PC-9 (cell line): ENCODE results near the gene ELOVL5. TPM values are rescaled to one million over a fixed set of nuclear protein-coding genes. Genes with fewer than 3 reads are reported as not detected.
A peak's percentile ranks its signal among the peaks of the same experiment; 100 is the strongest.

Source experiments
- BruUV-seq: library from RNA; stranded (reverse); fragments of 400-500 nt; replicated peaks from 2 replicates; lab custom pipeline; 2021; lab: Mats Ljungman, UMichigan
- CTCF ChIA-PET: fragments of 300-600 bp; sonication (Branson Sonifier 250); formaldehyde crosslinking; loops from one replicate; lab custom pipeline; 2022; ENCODE audit warnings: antibody characterized with exemption; lab: Charles Lee
- POLR2A ChIA-PET: fragments of 300-600 bp; sonication (Branson Sonifier 250); formaldehyde crosslinking; loops from one replicate; lab custom pipeline; 2022; ENCODE audit warnings: antibody characterized with exemption; ENCODE audit not compliant: unreplicated experiment; lab: Charles Lee
- DNase-seq, 2 experiments: peaks; one replicate each; pipeline versions ENCODE4 v3.0.0 to v3.0.0-alpha.2; 2015 to 2022; ENCODE audit warnings: mixed read lengths in 1 of 2
- H2AFZ ChIP-seq: fragments of 200-600 bp; sonication (generic); 2 replicates; pipeline ENCODE4 v1.8.1; 2017; ENCODE audit warnings: antibody characterized with exemption
- H3F3A ChIP-seq: fragments of 200-600 bp; sonication (generic); 2 replicates; pipeline ENCODE4 v1.8.1; 2017; ENCODE audit warnings: antibody characterized with exemption, mild to moderate bottlenecking, low read depth; ENCODE audit not compliant: insufficient read depth
- H3K27ac ChIP-seq: fragments of 200-600 bp; sonication (generic); 2 replicates; pipeline ENCODE4 v1.6.1; 2016; ENCODE audit warnings: mixed run types
- H3K27me3 ChIP-seq: fragments of 200-600 bp; sonication (generic); 2 replicates; pipeline ENCODE4 v1.6.1; 2016; ENCODE audit warnings: low read depth, mixed run types; ENCODE audit not compliant: insufficient read depth
- H3K36me3 ChIP-seq: fragments of 200-600 bp; sonication (generic); 2 replicates; pipeline ENCODE4 v1.6.1; 2016; ENCODE audit warnings: low read depth, mixed run types
- H3K4me1 ChIP-seq: fragments of 200-600 bp; sonication (generic); replicated peaks from 2 replicates; pipeline ENCODE4 v1.6.1; 2016; ENCODE audit warnings: mixed run types; ENCODE audit not compliant: insufficient read depth
- H3K4me2 ChIP-seq: fragments of 200-600 bp; sonication (generic); 2 replicates; pipeline ENCODE4 v1.6.1; 2017; ENCODE audit warnings: mixed run types
- H3K4me3 ChIP-seq: fragments of 200-600 bp; sonication (generic); 2 replicates; pipeline ENCODE4 v1.6.1; 2016; ENCODE audit warnings: mixed run types
- H3K79me2 ChIP-seq: fragments of 200-600 bp; sonication (generic); 2 replicates; pipeline ENCODE4 v1.6.1; 2017; ENCODE audit warnings: low read depth, mixed run types
- H3K9me2 ChIP-seq: fragments of 200-600 bp; sonication (generic); 2 replicates; pipeline ENCODE4 v1.8.1; 2017; ENCODE audit warnings: mild to moderate bottlenecking; ENCODE audit not compliant: insufficient read depth
- H3K9me3 ChIP-seq: fragments of 200-600 bp; sonication (generic); 2 replicates; pipeline ENCODE4 v1.8.1; 2016; ENCODE audit warnings: low read depth; ENCODE audit not compliant: insufficient read depth
- H4K20me1 ChIP-seq: fragments of 200-600 bp; sonication (generic); 2 replicates; pipeline ENCODE4 v1.8.1; 2017; ENCODE audit not compliant: insufficient read depth
- EZH2 ChIP-seq: fragments of 200-600 bp; sonication (generic); IDR thresholded peaks from 2 replicates; pipeline ENCODE4 v1.8.0; 2017; ENCODE audit warnings: antibody characterized with exemption, low read depth
- intact Hi-C: fragments of 100-400 bp; cut with micrococcal nuclease; formaldehyde crosslinking; loops from one replicate; pipeline ENCODE4 v1.10.0; 2022; ENCODE audit not compliant: unreplicated experiment
- total RNA-seq: library from RNA; stranded (reverse); gene quantifications from 2 replicates; pipeline ENCODE4 v1.2.3, GENCODE V29; 2021
- TF ChIP-seq, protein P1 (sequence below): fragments of 200-600 bp; sonication (generic); conservative IDR thresholded peaks from 2 replicates; pipeline ENCODE4 v1.6.1; 2017; ENCODE audit warnings: mixed run types, antibody characterized with exemption, mild to moderate bottlenecking, moderate library complexity

ELOVL5 gene
- total RNA-seq, 1 experiment from 2014 or later = 108 TPM

DNA sequence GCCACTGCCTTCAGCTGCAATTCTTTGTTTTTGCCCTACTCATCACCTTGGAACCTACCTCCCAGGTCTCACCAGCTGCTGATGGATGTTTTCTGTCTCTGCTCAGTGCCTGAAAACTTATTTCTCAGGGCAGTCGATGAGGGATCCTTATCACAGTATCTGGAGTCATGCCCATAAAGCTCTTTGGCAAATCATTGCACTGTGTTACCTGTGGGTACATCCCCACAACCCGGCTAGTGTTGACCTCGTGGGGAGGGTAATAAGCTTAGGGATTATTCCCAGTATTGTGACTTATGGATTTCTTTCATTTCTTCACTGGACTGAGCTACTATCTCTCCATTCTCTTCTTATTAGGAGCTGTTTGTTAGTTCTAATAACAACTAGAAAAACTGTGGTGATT lies 91.7 kb downstream of the ELOVL5 start:
- Histone ChIP-seq H3K27me3 (no peaks in the 10 kb centered on the region), H3K36me3 (0 out of 2 replicates have a peak, but pooled peaks cover 5% of the 10 kb centered on the region), H3K4me1 (no peaks in the 10 kb centered on the region), H3K79me2 (no peaks in the 10 kb centered on the region), H3K9me2 (no peaks in the 10 kb centered on the region), H3K27ac (no peak overlapping the region), H2AFZ (no peak overlapping the region), H3F3A (peaks cover 2% of the 10 kb centered on the region), H3K4me3 (no peak overlapping the region), H3K4me2 (no peak overlapping the region), H4K20me1 (no peaks in the 10 kb centered on the region), H3K9me3 (no peaks in the 10 kb centered on the region)
- intact Hi-C loops = no loop called here
- ChIA-PET CTCF (no interaction called here), POLR2A (no interaction called here)
- BruUV-seq = no TSS peak
- DNase-seq = no peak
- no peak for TF ChIP-seq EZH2
- TF ChIP-seq, protein P1, sequence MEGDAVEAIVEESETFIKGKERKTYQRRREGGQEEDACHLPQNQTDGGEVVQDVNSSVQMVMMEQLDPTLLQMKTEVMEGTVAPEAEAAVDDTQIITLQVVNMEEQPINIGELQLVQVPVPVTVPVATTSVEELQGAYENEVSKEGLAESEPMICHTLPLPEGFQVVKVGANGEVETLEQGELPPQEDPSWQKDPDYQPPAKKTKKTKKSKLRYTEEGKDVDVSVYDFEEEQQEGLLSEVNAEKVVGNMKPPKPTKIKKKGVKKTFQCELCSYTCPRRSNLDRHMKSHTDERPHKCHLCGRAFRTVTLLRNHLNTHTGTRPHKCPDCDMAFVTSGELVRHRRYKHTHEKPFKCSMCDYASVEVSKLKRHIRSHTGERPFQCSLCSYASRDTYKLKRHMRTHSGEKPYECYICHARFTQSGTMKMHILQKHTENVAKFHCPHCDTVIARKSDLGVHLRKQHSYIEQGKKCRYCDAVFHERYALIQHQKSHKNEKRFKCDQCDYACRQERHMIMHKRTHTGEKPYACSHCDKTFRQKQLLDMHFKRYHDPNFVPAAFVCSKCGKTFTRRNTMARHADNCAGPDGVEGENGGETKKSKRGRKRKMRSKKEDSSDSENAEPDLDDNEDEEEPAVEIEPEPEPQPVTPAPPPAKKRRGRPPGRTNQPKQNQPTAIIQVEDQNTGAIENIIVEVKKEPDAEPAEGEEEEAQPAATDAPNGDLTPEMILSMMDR = no peak

DNA sequence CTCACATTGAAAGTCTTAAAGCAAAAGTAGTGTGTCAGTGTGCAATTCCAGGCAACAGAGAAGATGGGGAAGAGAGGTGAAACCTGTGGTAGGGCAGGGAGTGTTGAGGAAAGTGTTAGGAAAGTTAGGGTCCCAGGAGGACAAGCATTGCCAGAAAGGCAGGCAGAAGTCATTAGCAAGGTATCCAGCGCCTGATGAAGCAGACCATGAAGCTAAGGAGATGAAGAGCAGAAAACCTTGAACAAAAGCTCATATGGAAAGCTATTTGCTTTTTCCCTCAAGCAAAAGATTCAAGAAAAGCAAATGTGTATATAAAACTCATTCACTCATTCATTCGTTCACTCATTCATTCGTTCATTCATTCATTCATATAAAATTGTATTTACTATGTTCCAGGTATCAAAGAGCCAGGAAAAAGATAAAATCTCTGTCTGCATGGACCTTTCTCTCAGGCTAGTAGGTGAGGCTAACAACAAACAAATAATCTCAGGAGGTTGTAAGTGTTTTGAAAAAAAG lies 96.5 kb downstream of the ELOVL5 start:
- ChIA-PET POLR2A (no interaction called here), CTCF (no interaction called here)
- no peak for TF ChIP-seq EZH2
- TF ChIP-seq, protein P1 = no peak
- no peak for DNase-seq
- Histone ChIP-seq H3K9me3 (no peaks in the 10 kb centered on the region), H3K4me1 (peaks cover 20% of the 10 kb centered on the region), H4K20me1 (no peaks in the 10 kb centered on the region), H3K27me3 (no peaks in the 10 kb centered on the region), H3K4me2 (no peak overlapping the region), H3F3A (peaks cover 19% of the 10 kb centered on the region), H3K36me3 (no peaks in the 10 kb centered on the region), H2AFZ (no peak overlapping the region), H3K27ac (no peak overlapping the region), H3K9me2 (no peaks in the 10 kb centered on the region), H3K79me2 (no peaks in the 10 kb centered on the region), H3K4me3 (no peak overlapping the region)
- intact Hi-C loops = no loop called here
- BruUV-seq = no TSS peak

DNA sequence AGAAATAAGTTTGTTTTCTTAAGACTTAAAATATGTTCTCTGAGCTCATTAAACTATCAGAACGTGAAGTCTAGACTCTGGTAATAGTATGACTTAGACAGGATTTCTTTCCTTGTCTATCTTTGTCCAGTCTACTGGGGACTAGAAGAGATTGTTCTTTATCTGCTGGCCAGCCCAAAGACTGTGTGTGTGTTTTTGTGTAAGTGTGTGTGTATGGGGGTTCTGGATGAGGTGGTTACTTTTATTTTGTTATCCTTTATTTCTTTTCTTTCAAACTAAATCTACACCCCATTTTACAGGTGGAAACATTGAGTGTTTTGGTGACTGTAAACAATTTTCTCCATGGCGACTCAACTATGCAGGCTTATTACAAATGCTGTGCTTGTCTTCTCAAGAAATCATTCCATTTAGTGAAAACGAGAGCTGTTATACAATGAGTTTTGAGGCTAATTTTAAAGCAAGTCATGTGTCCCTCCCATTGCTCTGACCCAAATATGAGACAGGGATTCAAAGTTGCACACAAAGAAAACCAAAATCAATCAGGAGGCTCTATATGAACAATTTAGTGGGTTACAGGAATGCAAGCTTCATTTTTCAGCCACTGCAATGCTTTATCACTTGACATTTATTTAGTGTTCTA lies 97.6 kb downstream of the ELOVL5 start:
- no TSS peak for BruUV-seq
- POLR2A ChIA-PET = no interaction called here

More for the DNA sequence above, 97.6 kb downstream of the ELOVL5 start:
- no peak overlapping the region for H3K4me3 ChIP-seq
- no peaks in the 10 kb centered on the region for H3K9me2 ChIP-seq
- H2AFZ ChIP-seq = no peak overlapping the region
- 0 out of 2 replicates have a peak overlapping the region, but pooled peaks have one; percentile 1 for H3K4me2 ChIP-seq
- H4K20me1 ChIP-seq = no peaks in the 10 kb centered on the region
- CTCF ChIA-PET = no interaction called here
- peak overlapping the region; percentile 65 for H3K27ac ChIP-seq
- peaks cover 20% of the 10 kb centered on the region for H3K4me1 ChIP-seq
- H3F3A ChIP-seq = peaks cover 19% of the 10 kb centered on the region
- intact Hi-C loops = no loop called here
- H3K9me3 ChIP-seq = no peaks in the 10 kb centered on the region
- no peak for DNase-seq
- TF ChIP-seq, protein P1 = no peak
- TF ChIP-seq EZH2 = no peak
- H3K36me3 ChIP-seq = no peaks in the 10 kb centered on the region
- no peaks in the 10 kb centered on the region for H3K27me3 ChIP-seq
- H3K79me2 ChIP-seq = no peaks in the 10 kb centered on the region
